Measurements from ENCODE around the gene PLCB4.

Gene PLCB4

DNA sequence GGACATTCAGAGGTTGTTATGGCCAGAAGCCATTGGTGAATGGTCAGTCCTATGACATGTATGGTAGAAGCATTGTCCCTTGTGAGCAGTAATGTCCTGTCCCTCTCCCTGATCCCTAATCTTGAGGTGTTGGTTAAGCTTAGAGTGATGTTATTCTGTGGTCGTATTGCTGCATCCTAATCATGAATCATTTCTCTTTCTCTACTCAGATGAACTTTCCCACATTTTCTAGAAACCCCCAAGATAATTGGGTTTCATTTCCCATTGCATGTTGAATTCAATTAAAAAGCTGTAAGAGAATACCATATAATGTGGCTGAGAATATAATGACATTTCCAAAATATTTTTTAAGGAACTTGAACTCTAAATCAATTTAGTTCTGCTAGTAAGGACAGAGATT is 175.1 kb downstream of the PLCB4 start:
- TF ChIP-seq POLR2AphosphoS5 (IDR thresholded peaks at IDR 0.05; ENCODE audit: low read depth, low read length) (no peak), FOXP2 (optimal IDR thresholded peaks at IDR 0.05; ENCODE audit: borderline replicate concordance, extremely low read depth, extremely low read length, insufficient read depth) (no peak), SIN3A (IDR thresholded peaks at IDR 0.05; ENCODE audit: borderline replicate concordance, insufficient read depth, low read length) (no peak), TAF1 (IDR thresholded peaks at IDR 0.05; ENCODE audit: borderline replicate concordance, insufficient read depth, low read length) (no peak)
- TF ChIP-seq, protein P1, sequence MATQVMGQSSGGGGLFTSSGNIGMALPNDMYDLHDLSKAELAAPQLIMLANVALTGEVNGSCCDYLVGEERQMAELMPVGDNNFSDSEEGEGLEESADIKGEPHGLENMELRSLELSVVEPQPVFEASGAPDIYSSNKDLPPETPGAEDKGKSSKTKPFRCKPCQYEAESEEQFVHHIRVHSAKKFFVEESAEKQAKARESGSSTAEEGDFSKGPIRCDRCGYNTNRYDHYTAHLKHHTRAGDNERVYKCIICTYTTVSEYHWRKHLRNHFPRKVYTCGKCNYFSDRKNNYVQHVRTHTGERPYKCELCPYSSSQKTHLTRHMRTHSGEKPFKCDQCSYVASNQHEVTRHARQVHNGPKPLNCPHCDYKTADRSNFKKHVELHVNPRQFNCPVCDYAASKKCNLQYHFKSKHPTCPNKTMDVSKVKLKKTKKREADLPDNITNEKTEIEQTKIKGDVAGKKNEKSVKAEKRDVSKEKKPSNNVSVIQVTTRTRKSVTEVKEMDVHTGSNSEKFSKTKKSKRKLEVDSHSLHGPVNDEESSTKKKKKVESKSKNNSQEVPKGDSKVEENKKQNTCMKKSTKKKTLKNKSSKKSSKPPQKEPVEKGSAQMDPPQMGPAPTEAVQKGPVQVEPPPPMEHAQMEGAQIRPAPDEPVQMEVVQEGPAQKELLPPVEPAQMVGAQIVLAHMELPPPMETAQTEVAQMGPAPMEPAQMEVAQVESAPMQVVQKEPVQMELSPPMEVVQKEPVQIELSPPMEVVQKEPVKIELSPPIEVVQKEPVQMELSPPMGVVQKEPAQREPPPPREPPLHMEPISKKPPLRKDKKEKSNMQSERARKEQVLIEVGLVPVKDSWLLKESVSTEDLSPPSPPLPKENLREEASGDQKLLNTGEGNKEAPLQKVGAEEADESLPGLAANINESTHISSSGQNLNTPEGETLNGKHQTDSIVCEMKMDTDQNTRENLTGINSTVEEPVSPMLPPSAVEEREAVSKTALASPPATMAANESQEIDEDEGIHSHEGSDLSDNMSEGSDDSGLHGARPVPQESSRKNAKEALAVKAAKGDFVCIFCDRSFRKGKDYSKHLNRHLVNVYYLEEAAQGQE (IDR thresholded peaks at IDR 0.05; ENCODE audit: insufficient read depth in 1 of 2, low read depth in 2 of 2, low read length in 2 of 2) = no peak

DNA sequence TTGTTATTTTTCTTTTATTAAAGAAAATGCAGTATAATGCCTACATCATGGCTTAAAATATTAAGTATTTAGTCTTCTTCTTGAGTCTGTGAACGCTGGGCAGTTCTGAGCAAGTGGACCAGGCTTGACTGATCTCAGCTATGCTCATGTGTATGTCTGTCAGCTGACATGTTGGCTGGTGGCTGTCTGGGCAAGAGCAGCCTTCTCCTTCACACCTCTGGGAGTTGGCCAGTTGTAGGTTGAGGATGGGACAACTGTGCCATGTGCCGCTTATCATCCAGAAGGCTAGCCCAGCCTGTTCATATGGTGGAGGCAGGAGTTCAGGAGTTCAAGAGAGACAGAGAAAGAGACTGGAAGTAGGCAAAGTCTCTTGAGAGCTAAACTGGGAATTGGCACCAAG is 175.9 kb downstream of the PLCB4 start:
- TF ChIP-seq, protein P1 (IDR thresholded peaks at IDR 0.05; ENCODE audit: insufficient read depth in 1 of 2, low read depth in 2 of 2, low read length in 2 of 2) = no peak
- no peak for TF ChIP-seq SIN3A (IDR thresholded peaks at IDR 0.05; ENCODE audit: borderline replicate concordance, insufficient read depth, low read length)
- no peak for TF ChIP-seq TAF1 (IDR thresholded peaks at IDR 0.05; ENCODE audit: borderline replicate concordance, insufficient read depth, low read length)
- TF ChIP-seq FOXP2 (optimal IDR thresholded peaks at IDR 0.05; ENCODE audit: borderline replicate concordance, extremely low read depth, extremely low read length, insufficient read depth) = no peak
- no peak for TF ChIP-seq POLR2AphosphoS5 (IDR thresholded peaks at IDR 0.05; ENCODE audit: low read depth, low read length)

DNA sequence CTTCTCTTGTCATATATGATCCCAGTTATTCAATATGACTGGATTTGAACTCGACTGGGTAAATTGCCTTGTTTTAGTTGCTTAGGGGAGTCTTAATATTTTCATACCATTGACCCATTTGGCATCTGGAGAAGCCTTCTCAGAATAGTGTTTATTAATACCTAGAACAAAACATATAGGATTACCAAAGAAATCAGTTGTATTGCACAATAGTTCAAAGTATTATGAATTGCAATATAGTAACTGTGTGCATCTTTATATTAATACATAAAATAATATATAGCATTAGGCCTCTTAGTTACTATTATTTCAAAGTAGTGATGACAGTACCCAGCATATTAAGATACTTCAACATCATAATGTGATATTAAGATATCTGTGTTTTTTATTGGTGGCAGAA is 177.8 kb downstream of the PLCB4 start:
- no peak for TF ChIP-seq TAF1 (IDR thresholded peaks at IDR 0.05; ENCODE audit: borderline replicate concordance, insufficient read depth, low read length)
- no peak for TF ChIP-seq SIN3A (IDR thresholded peaks at IDR 0.05; ENCODE audit: borderline replicate concordance, insufficient read depth, low read length)
- TF ChIP-seq, protein P1 (IDR thresholded peaks at IDR 0.05; ENCODE audit: insufficient read depth in 1 of 2, low read depth in 2 of 2, low read length in 2 of 2) = no peak
- TF ChIP-seq POLR2AphosphoS5 (IDR thresholded peaks at IDR 0.05; ENCODE audit: low read depth, low read length) = no peak
- TF ChIP-seq FOXP2 (optimal IDR thresholded peaks at IDR 0.05; ENCODE audit: borderline replicate concordance, extremely low read depth, extremely low read length, insufficient read depth) = no peak

DNA sequence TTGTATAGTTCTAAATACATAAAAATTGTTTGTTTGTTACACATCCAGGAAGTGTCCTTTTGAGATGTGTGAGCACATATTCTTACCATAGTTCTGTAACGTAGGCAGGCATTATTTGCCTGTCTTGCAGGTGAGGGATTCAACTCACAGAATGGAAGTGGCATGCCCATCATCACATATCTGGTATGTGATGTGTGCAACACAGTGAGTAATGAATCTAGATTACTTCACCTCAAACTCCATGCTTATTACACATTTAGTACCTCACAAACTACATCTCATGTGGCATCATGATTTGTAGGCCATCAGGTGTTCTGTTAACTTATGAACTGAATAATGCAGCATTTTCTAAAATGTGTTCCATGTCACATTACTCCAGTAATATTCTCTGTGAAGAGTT is 181.6 kb downstream of the PLCB4 start:
- TF ChIP-seq FOXP2 (optimal IDR thresholded peaks at IDR 0.05; ENCODE audit: borderline replicate concordance, extremely low read depth, extremely low read length, insufficient read depth) (no peak), POLR2AphosphoS5 (IDR thresholded peaks at IDR 0.05; ENCODE audit: low read depth, low read length) (no peak), SIN3A (IDR thresholded peaks at IDR 0.05; ENCODE audit: borderline replicate concordance, insufficient read depth, low read length) (no peak), TAF1 (IDR thresholded peaks at IDR 0.05; ENCODE audit: borderline replicate concordance, insufficient read depth, low read length) (no peak)
- TF ChIP-seq, protein P1 (IDR thresholded peaks at IDR 0.05; ENCODE audit: insufficient read depth in 1 of 2, low read depth in 2 of 2, low read length in 2 of 2) = no peak

DNA sequence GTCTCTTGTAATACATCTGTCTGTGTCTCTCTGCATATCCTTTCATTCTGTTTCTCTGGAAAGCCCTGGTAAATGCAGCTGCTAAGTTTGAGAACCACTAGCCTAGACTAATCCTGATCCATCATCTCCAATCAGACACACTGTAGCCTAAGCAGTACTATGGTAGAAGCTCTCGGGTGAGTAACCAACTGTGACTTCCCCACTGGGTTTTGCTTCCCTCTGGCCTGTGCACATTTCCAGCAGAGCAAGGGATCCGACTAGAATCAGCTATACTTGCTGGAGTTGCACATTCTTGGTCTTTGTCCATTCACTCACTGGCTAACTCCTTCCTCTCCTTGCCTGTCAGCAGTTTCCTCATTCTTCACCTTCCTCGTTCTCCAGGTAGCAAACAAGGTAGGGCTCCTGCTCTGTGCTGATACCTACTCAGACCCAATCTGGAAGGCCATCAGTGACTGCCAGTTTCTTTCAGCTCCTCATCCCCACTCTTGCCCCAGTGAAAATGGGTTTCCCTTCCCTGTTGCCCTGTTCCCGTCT is 184.2 kb downstream of the PLCB4 start:
- TF ChIP-seq POLR2AphosphoS5 (IDR thresholded peaks at IDR 0.05; ENCODE audit: low read depth, low read length) (no peak), FOXP2 (optimal IDR thresholded peaks at IDR 0.05; ENCODE audit: borderline replicate concordance, extremely low read depth, extremely low read length, insufficient read depth) (no peak), SIN3A (IDR thresholded peaks at IDR 0.05; ENCODE audit: borderline replicate concordance, insufficient read depth, low read length) (no peak), TAF1 (IDR thresholded peaks at IDR 0.05; ENCODE audit: borderline replicate concordance, insufficient read depth, low read length) (no peak)
- TF ChIP-seq, protein P1 (IDR thresholded peaks at IDR 0.05; ENCODE audit: insufficient read depth in 1 of 2, low read depth in 2 of 2, low read length in 2 of 2) = no peak

Data from PFSK-1 (cell line).